Measurements from ENCODE around the gene CCDC15.

The CCDC15 gene

DNA sequence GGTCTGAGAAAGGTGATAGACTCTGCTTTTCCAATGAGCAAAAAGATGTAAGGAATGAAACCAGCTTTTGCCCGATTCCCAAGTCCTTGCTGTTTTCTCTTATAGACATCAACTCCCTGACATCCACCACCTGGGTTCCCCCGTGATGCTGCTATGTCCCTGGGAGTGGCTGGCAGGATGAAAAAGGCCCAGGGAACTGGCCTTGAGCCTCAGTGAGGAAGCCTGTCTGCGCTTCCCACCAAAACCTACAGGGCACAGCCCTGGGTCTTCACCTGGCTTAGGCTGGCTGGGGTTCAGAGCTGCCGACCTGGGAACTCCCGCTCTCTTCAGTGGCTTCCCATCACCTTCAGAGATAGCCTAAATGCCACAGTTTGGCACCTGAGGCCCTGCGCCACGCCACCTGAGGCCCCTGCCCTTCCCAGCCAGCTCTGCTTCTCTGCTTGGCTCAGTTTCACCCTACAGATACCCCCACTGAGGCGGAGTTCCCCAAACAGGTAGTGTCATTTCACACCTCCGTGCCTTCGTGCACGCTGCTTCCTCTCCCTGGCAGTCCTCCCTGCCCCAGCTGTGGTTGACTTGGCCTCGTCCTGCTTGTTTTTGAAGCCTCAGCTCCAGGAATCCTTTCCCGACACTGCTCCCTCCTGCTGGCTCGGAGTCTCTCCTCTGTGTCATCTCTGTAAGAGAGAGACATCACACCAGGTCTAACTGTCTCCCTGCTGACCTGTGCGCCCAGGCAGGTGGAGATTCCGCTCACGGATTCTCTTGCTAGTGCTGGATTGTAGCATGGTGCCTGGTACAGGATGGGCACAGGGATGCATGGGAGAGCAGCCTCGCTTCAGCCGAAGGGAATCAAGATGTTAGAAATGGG lies 119.8 kb downstream of the CCDC15 start:
- DNase-seq (ENCODE audit: low read depth), result no peak
- TF ChIP-seq, protein P1, sequence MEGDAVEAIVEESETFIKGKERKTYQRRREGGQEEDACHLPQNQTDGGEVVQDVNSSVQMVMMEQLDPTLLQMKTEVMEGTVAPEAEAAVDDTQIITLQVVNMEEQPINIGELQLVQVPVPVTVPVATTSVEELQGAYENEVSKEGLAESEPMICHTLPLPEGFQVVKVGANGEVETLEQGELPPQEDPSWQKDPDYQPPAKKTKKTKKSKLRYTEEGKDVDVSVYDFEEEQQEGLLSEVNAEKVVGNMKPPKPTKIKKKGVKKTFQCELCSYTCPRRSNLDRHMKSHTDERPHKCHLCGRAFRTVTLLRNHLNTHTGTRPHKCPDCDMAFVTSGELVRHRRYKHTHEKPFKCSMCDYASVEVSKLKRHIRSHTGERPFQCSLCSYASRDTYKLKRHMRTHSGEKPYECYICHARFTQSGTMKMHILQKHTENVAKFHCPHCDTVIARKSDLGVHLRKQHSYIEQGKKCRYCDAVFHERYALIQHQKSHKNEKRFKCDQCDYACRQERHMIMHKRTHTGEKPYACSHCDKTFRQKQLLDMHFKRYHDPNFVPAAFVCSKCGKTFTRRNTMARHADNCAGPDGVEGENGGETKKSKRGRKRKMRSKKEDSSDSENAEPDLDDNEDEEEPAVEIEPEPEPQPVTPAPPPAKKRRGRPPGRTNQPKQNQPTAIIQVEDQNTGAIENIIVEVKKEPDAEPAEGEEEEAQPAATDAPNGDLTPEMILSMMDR (conservative IDR thresholded peaks at IDR 0.05; ENCODE audit: control insufficient read depth, insufficient read depth, low read depth, low read length), result no peak
- no peak overlapping the region for H3K4me3 ChIP-seq (ENCODE audit: control insufficient read depth, low read depth, low read length)

DNA sequence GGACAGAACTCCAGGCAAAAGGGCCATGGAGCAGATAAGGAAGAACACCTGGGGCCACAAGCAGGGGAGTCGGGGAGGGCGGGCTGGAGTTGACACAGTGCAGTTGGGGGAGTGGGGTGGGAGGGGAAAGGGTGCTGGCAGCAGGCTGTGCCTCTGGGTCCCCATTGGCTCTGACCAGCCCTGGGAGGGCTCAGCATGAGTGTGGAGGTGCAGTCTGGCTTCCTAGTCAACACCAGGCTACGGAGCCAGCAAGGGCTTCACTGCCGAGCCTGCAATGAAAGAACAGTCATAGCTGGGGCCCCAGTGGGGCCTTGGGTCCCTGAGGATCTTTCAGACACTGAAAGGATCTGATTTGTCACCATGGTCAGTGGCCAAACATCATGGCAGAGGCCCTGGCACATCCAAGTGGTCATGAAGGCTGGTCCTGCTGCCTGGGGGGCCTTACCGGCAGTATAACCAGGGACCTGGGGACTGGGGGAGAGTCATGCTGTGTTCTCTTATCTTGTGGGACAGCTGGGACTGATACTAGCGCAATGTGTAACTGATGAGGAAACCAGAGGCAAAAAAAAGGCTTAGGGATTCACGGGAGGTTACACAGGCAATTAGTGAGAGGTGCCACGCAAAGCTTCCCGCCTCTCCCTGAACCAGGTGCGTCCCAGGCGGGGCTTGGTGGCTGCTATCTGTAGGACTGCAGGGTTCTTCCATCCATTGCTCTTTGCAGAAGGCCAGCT lies 120.7 kb downstream of the CCDC15 start:
- H3K4me3 ChIP-seq (ENCODE audit: control insufficient read depth, low read depth, low read length), result no peak overlapping the region
- TF ChIP-seq, protein P1 (conservative IDR thresholded peaks at IDR 0.05; ENCODE audit: control insufficient read depth, insufficient read depth, low read depth, low read length), result no peak
- DNase-seq (ENCODE audit: low read depth), result no peak

DNA sequence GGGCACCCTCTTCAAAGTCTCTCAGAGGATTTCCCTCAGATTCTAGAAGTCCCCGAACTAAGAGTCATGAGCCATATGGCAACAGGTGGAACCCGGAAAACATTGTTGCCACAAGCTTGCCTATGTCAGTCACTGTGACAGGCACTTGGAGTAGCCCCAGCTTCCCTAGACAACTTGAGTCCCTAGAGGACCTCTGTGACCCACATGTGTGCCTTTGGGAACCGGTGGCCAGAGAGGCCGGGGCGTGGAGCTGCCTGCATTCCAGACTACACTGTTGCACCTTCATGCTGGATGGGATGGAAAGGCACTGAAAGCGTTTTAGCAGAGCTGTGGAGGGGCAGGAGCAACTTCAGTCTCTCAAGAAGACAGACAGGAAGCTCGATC lies 121.2 kb downstream of the CCDC15 start:
- TF ChIP-seq, protein P1 (conservative IDR thresholded peaks at IDR 0.05; ENCODE audit: control insufficient read depth, insufficient read depth, low read depth, low read length), result no peak
- DNase-seq (ENCODE audit: low read depth), result no peak

DNA sequence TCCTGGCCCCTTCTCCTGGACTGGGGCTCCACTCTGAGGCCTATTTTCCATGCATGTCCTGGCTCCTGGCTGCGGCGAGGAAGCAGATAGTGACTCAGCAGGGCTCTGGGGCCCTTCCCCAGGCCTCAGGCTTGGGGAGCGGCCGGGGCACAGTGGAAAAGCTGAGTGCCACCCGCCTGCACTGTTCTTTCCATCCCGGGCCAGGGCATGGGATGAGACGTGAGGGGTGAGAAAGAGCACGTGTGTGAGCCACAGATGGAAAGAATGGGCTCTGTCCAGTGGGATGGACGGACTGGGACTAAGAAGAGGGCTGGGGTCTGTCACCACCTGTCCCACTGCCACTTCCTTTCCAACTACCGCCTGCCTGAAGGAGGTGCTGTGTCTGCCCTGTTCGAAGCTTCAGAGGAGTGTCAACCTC lies 121.9 kb downstream of the CCDC15 start:
- DNase-seq (ENCODE audit: low read depth), result no peak
- TF ChIP-seq, protein P1 (conservative IDR thresholded peaks at IDR 0.05; ENCODE audit: control insufficient read depth, insufficient read depth, low read depth, low read length), result no peak
- no peak overlapping the region for H3K4me3 ChIP-seq (ENCODE audit: control insufficient read depth, low read depth, low read length)

More for the DNA sequence above, 121.2 kb downstream of the CCDC15 start:
- H3K4me3 ChIP-seq (ENCODE audit: control insufficient read depth, low read depth, low read length), result no peak overlapping the region

DNA sequence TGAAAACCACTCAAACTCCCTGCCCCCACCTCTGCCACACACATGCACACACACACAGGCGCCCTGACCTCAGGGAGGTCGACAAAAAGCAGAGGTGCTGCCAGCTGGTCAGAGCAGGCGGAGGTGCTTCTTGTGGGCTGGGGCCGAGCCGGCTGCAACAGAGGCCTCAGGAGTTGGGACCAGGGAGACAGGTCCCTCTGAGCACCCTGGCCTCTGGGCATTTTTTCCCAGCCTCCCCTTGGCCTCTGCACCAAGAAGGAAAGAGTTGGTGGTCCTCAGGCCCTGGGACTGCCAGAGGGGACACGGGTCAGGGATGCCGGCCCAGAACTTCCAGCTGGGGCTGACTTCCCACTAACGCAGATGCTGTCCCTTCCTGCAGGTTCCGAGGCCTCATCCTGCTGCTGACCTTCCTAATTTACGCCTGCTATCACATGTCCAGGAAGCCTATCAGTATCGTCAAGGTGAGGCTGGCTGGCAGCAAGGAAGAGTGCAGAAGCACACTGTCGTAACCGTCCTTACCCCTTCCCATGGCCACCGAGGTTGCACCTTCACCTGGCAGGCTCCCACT lies 122.5 kb downstream of the CCDC15 start:
- TF ChIP-seq, protein P1 (conservative IDR thresholded peaks at IDR 0.05; ENCODE audit: control insufficient read depth, insufficient read depth, low read depth, low read length), result no peak
- no peak for DNase-seq (ENCODE audit: low read depth)
- no peak overlapping the region for H3K4me3 ChIP-seq (ENCODE audit: control insufficient read depth, low read depth, low read length)

DNA sequence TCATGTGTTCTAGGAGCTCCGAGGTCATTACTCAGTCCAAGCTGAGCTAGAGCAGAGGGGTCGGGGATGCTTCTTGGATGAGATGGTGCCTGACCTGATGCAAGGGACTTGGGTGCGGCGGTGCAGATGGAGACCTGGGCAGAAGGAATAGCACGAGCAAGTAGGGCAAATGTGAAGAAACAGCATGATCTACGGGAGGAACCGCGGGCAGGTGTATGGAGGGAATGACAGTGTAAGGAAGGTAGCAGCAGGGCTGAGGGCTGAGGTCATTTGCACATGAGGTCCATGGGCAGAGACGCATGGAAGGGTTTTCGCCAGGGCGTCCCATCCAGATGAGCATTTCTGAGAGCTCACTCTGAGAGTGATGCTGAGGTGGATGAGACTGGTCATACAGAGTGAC lies 124.0 kb downstream of the CCDC15 start:
- TF ChIP-seq, protein P1 (conservative IDR thresholded peaks at IDR 0.05; ENCODE audit: control insufficient read depth, insufficient read depth, low read depth, low read length), result no peak
- no peak overlapping the region for H3K4me3 ChIP-seq (ENCODE audit: control insufficient read depth, low read depth, low read length)
- no peak for DNase-seq (ENCODE audit: low read depth)
